HG02798 (cell line): ENCODE measurements around the gene SGF29.
"Not testable (repeated sequence)": the region's sequence is repeated elsewhere in the genome, so short reads cannot be mapped to it uniquely, and the experiment has no call there.

Experiments
- ATAC-seq: cut with Tn5 transposase; IDR thresholded peaks from one replicate; pipeline ENCODE4 v1.9.1; 2021; ENCODE audit warnings: mild to moderate bottlenecking; ENCODE audit not compliant: unreplicated experiment, poor library complexity

Gene SGF29

DNA sequence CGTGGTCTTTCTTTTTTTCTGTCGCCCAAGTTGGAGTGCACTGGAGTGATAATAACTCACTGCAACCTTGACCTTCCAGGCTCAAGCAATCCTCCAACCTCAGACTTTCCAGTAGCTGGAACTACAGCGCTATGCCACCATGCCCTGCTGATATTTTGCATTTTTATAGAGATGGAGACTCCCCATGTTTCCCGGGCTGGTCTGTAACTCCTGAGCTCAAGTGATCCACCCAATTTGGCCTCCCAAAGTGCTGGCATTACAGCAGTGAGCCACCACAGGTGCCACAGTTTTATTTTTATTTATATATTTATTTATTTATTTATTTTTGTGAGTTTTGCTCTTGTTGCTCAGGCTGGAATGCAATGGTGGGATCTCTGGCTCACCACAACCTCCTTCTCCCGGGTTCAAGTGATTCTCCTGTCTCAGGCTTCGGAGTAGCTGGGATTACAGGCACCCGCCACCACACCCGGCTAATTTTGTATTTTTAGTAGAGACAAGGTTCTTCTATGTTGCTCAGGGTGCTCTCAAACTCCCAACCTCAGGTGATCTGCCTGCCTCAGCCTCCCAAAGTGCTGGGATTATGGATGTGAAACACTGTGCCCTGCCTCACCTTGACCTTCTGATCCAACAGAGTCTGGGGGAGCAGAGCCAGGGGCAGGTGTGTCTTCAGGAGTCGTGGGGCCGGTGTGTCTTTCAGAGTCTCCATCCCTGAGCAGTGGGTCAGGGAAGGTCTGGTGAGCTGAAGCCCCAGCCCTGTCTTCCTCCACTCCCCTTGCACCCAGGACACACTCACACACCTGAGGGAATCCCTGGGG, 54.2 kb downstream of the SGF29 start:
- not testable (repeated sequence) for ATAC-seq

- not testable (repeated sequence) for ATAC-seq
Measured at GRCh38 chr16:28608496-28608808, 54.7 kb downstream of the SGF29 start.

- ATAC-seq, result not testable (repeated sequence)
Measured at GRCh38 chr16:28608867-28609596, 55.3 kb downstream of the SGF29 start.

DNA sequence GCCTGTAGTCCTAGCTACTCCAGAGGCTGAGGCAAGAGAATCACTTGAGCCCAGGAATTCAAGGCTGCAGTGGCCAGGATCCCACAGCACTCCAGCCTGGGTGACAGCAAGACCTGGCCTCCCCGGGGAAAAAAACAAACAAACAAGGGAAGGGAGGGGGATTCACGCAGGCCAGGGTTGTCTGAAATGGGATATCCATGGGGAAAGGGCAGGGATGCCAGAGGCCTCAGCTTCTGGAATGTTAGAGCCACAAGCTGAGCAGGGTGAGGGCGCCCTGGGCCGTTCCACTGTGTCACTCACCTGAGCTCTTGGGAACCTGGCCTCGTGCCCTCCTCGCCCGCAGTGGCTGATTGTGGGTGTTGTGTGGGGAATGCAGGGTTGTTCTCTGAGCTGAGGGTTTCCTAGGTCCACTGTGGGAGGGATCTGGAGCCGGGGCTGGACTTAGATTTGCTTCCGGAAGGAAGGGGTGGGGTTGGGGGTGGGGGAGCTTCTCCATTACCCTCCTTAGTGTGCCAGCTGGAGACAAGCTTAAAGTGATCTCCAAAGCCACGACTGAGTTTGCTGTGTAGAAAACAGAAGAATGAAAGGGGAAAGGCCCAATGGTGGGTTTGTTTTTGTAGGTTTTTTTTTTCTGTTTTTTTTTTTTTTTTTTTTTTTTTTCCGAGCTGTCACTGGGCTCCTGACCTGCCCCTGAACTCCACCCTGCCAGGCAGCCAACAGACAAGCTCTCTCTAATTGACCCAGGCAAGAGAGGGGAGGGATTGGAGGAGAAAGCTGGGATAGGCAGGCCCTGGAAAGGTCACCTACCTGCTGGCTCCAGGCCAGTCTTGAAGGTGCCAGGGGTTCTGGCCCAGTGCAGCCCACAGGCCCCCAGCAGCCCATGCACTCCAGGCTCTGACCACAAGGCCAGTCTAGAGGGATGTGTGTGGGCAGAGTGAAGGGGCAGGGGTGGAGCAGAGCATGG, 56.2 kb downstream of the SGF29 start, which contains the start of gene SULT1A1:
Gene SULT1A1 (minus strand): TSS at position 414 of the 964 bp plus-strand sequence. CDS start 1,189 bp downstream, outside the sequence.
- ATAC-seq, result no peak

GRCh38 chr16:28610595-28611191, 57.0 kb downstream of the SGF29 start:
- no peak for ATAC-seq

- ATAC-seq, result peak; percentile 50
Measured at GRCh38 chr16:28612359-28613280, 58.9 kb downstream of the SGF29 start.

GRCh38 chr16:28613912-28614311, 60.2 kb downstream of the SGF29 start:
- not testable (repeated sequence) for ATAC-seq

DNA sequence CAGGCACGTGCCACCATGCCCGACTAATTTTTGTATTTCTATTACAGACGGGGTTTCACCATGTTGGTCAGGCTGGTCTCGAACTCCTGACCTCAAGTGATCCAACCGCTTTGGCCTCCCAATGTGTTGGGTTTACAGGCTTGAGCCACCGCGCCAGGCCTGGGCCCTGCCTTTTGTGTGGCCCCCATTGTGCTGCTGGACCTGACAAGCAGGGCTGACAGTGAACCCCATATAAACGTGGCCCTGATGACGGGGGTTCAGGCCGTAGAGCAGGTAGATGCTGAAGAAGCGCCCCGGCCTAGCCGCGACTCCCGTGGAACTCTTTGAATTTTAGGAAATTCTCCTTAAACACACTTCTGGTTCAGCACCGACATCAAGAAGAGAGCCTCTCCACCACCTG, 60.8 kb downstream of the SGF29 start:
- not testable (repeated sequence) for ATAC-seq

DNA sequence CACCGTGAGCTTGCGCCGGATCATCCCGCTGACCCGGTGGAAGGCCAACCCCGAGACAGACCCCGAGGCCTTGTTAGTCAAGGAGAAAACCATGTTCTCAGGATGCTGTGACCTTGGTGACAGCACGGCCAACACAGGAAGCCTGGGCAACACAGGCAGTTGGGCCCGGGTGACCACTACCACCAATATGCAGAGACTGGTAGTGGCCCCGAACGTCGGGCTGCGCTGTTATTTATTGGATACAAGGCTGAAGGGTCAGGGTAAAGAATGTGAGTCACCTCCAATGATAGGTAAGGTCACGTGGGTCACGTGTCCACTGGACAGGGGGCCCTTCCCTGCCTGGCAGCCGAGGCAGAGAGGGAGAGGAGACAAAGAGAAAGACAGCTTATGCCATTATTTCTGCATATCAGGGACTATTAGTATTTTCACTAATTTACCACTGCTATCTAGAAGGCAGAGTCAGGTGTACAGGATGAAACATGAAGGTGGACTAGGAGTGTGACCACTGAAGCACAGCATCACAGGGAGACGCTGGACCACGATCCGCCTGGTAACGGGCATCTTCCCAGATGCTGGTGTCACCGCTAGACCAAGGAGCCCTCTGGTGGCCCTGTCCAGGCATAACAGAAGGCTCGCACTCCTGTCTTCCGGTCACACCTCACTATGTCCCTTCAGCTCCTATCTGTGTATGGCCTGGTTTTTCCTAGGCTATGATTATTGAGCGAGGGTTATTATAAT, 61.9 kb downstream of the SGF29 start:
- not testable (repeated sequence) for ATAC-seq

DNA sequence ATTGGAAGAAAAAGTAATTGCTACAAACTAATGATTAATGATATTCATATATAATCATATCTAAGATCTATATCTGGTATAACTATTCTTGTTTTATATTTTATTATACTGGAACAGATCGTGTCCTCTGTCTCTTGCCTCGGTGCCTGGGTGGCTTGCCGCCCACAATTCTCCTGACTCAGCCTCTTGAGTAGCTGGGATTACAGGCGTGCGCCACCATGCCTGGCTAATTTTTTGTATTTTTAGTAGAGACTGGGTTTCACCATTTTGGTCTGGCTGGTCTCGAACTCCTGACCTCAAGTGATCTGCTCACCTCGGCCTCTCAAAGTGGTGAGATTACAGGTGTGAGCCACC, 62.5 kb downstream of the SGF29 start:
- not testable (repeated sequence) for ATAC-seq

DNA sequence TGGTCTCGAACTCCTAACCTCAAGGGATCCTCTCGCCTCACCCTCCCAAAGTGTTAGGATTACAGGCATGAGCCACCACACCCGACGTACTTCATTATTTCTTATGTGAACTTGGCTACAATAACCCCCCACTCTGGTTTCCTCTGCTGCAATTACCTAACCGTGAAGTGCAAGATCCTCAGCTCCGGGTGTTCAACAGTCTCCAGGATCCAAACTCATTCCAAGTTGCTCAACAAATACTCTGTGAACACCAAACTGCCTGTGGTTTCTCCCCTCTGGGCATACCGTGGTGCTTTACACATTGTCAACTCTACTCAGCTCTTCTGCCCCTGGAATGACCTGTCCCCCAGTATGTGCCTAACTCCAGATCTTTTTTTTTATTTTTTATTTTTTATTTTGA, 62.9 kb downstream of the SGF29 start:
- no peak for ATAC-seq

- ATAC-seq, result no peak
Measured at GRCh38 chr16:28617874-28618273, 64.2 kb downstream of the SGF29 start.

GRCh38 chr16:28620316-28620715, 66.6 kb downstream of the SGF29 start:
- ATAC-seq, result not testable (repeated sequence)

DNA sequence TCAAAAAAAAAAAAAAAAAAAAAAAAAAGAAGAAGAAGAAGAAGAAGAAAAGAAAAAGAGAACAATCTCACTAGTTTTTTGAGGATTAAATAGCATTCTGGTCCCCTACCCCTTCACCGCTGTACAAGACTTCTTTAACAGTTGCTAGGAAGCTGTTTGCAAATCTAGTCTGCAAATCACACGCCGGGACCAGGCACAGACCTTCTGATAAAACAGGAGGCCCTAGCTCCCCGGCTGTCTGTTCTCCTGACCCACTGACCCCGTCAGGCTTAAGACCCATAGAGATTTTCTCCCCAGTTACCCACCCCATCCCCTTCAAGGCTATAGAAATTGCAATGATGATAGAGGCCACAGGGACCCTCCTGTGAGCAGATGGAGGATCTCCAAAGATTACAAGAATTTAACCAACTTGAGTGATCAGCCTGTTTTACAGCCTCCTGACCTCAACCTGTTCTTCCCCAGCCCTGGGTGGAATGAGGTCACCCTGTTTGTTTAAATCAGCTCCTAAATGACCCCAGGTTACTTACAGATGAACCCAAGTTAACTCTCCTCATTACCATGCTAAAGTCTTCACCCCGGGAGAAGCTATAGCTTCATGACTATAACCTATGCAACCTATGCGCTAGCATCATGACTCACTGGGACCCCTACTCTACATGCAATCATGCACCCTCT, 67.9 kb downstream of the SGF29 start:
- ATAC-seq, result no peak

DNA sequence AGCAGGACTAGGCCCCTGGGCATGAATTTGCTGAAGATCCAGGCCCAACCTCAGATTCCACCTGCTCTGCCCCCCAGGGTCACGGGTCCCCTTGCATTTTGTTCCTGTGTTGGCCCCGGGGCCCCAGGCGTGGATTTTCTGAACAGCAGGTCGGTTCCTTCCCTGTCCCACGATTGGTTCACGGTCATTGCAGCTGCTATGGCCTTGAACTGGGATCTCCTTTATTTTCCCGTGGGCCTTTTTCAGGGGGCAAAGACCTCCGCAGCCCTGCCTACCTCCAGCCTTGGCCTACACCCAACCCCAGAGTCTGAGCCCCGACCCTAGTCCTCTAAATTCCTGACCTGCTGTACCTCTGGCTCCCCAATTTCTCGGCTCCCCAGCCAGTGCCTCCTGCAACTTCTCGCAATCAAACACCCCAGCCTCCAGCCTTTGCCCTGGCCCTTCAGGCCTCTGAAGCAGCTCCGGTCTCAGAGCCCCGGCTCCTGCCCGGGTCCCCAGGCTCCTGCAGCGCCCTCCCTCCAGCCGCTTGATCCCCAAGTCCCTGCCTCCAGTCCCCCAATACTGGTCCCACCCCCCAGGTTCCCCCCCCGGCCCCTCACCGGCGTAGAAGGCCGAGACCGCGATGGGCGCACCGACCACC, 68.9 kb downstream of the SGF29 start:
- ATAC-seq, result not testable (repeated sequence)

GRCh38 chr16:28623172-28623711, 69.5 kb downstream of the SGF29 start:
- no peak for ATAC-seq

DNA sequence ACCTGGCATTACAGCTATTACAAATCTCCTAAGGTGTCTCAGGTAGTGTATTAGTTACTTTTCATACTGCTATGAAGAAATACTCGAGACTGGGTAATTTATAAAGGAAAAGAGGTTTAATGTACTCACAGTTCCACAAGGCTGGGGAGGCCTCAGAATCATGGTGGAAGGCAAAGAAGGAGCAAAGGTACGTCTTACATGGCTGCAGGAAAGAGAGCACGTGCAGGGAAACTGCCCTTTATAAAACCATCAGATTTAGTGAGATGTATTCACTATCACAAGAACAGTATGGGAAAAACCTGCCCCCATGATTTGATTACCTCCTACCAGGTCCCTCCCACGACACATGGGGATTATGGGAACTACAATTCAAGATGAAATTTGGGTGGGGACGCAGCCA, 77.2 kb downstream of the SGF29 start:
- ATAC-seq, result not testable (repeated sequence)
